ENCODE data around the gene MSLN.

Gene MSLN

GRCh38 chr16:791131-791530 is 30.6 kb downstream of the MSLN start:
- H3K4me1 ChIP-seq (ENCODE audit: control insufficient read depth in 1 of 2, insufficient read depth in 1 of 2, low read depth in 1 of 2, low read length in 1 of 2) = peaks cover 19 to 20% of the 10 kb centered on the region in 2 experiments
- H3K4me3 ChIP-seq (ENCODE audit: low read depth in 1 of 2, low read length in 1 of 2) = no peak overlapping the region
- TF ChIP-seq CTCF (IDR thresholded peaks at IDR 0.05) = no peak
- H3K36me3 ChIP-seq = peaks cover 42% of the 10 kb centered on the region
- H3K27me3 ChIP-seq = no peaks in the 10 kb centered on the region
- no peak overlapping the region for H3K27ac ChIP-seq
- no peaks in the 10 kb centered on the region for H3K9me3 ChIP-seq

GRCh38 chr16:792221-792995 is 31.9 kb downstream of the MSLN start:
- H3K9me3 ChIP-seq = no peaks in the 10 kb centered on the region
- no peaks in the 10 kb centered on the region for H3K27me3 ChIP-seq
- peaks cover 32% of the 10 kb centered on the region for H3K36me3 ChIP-seq
- H3K27ac ChIP-seq = no peak overlapping the region
- no peak for TF ChIP-seq CTCF (IDR thresholded peaks at IDR 0.05)
- no peak overlapping the region for H3K4me3 ChIP-seq (ENCODE audit: low read depth in 1 of 2, low read length in 1 of 2)
- H3K4me1 ChIP-seq (ENCODE audit: control insufficient read depth in 1 of 2, insufficient read depth in 1 of 2, low read depth in 1 of 2, low read length in 1 of 2) = peaks cover 14% of the 10 kb centered on the region in 2 experiments

GRCh38 chr16:793414-793813 is 32.9 kb downstream of the MSLN start:
- no peak overlapping the region for H3K27ac ChIP-seq
- H3K4me3 ChIP-seq (ENCODE audit: low read depth in 1 of 2, low read length in 1 of 2) = no peak overlapping the region
- no peak for TF ChIP-seq CTCF (IDR thresholded peaks at IDR 0.05)
- H3K9me3 ChIP-seq = no peaks in the 10 kb centered on the region
- H3K36me3 ChIP-seq = peaks cover 32% of the 10 kb centered on the region
- H3K4me1 ChIP-seq (ENCODE audit: control insufficient read depth in 1 of 2, insufficient read depth in 1 of 2, low read depth in 1 of 2, low read length in 1 of 2) = peaks cover 8% of the 10 kb centered on the region in 2 experiments
- no peaks in the 10 kb centered on the region for H3K27me3 ChIP-seq

GRCh38 chr16:794091-794822 is 33.7 kb downstream of the MSLN start:
- H3K27me3 ChIP-seq = peaks cover 8% of the 10 kb centered on the region
- H3K36me3 ChIP-seq = peaks cover 32% of the 10 kb centered on the region
- no peak overlapping the region for H3K4me3 ChIP-seq (ENCODE audit: low read depth in 1 of 2, low read length in 1 of 2)
- peaks cover under 1 to 1% of the 10 kb centered on the region in 2 experiments for H3K4me1 ChIP-seq (ENCODE audit: control insufficient read depth in 1 of 2, insufficient read depth in 1 of 2, low read depth in 1 of 2, low read length in 1 of 2)
- TF ChIP-seq CTCF (IDR thresholded peaks at IDR 0.05) = no peak
- H3K27ac ChIP-seq = no peak overlapping the region
- no peaks in the 10 kb centered on the region for H3K9me3 ChIP-seq

- no peak for TF ChIP-seq CTCF (IDR thresholded peaks at IDR 0.05)
- H3K4me3 ChIP-seq (ENCODE audit: low read depth in 1 of 2, low read length in 1 of 2) = no peak overlapping the region
- H3K36me3 ChIP-seq = peaks cover 32% of the 10 kb centered on the region
- H3K27me3 ChIP-seq = peaks cover 15% of the 10 kb centered on the region
- H3K27ac ChIP-seq = no peak overlapping the region
- no peaks in the 10 kb centered on the region for H3K9me3 ChIP-seq
- H3K4me1 ChIP-seq (ENCODE audit: control insufficient read depth in 1 of 2, insufficient read depth in 1 of 2, low read depth in 1 of 2, low read length in 1 of 2) = no peaks in the 10 kb centered on the region
Observed at GRCh38 chr16:794853-795466, 34.4 kb downstream of the MSLN start.
